Tibial artery (tissue), 4 donors: Measurements from ENCODE around the gene LSAMP.

ENCODE experiments used
- DNase-seq, 2 donors: peaks; one replicate each; pipeline ENCODE4 v3.0.0-alpha.2; 2019
- H3K27ac ChIP-seq, 2 donors: fragments of 200-600 bp; sonication (generic) in 1 of 2; 1 replicate in 1 of 2; 2 replicates in 1 of 2; pipeline ENCODE4 v1.5.1; 2018 to 2019; ENCODE audit warnings: mild to moderate bottlenecking in 1 of 2
- H3K27me3 ChIP-seq, 2 donors: fragments of 200-600 bp; sonication (generic) in 1 of 2; one replicate each; pipeline versions ENCODE4 v1.5.1 to v1.6.0; 2016 to 2019
- H3K36me3 ChIP-seq, 3 donors: fragments of 200-600 bp; sonication (generic) in 2 of 3; one replicate each; pipeline ENCODE4 v1.5.1; 2016 to 2019; ENCODE audit warnings: mild to moderate bottlenecking in 2 of 3
- H3K4me1 ChIP-seq, 4 donors: fragments of 200-600 bp; sonication (generic) in 2 of 4; 1 replicate in 3 of 4; 2 replicates in 1 of 4; pipeline ENCODE4 v1.5.1; 2016 to 2019
- H3K4me3 ChIP-seq, 2 donors: fragments of 200-600 bp; sonication (generic) in 1 of 2; 1 replicate in 1 of 2; 2 replicates in 1 of 2; pipeline ENCODE4 v1.5.1; 2018 to 2019; ENCODE audit warnings: mild to moderate bottlenecking in 2 of 2
- H3K9me3 ChIP-seq, 3 donors: fragments of 200-600 bp; sonication (generic) in 1 of 3; one replicate each; pipeline ENCODE4 v1.5.1; 2016 to 2019
- CTCF ChIP-seq, 2 experiments: fragments of 200-600 bp in 1 of 2; fragments of 450-650 bp in 1 of 2; IDR thresholded peaks; one replicate each; pipeline ENCODE4 v1.5.1; 2017 to 2019; ENCODE audit warnings: antibody characterized with exemption in 2 of 2, mild to moderate bottlenecking in 1 of 2, moderate library complexity in 1 of 2
- intact Hi-C: fragments of 100-400 bp; cut with DNase I; formaldehyde crosslinking; loops from one replicate; pipeline ENCODE4 v1.15.0; 2023; ENCODE audit warnings: low total_unique reads

The LSAMP gene

GRCh38 chr3:116394365-116394764 lies 50.9 kb downstream of the LSAMP start:
- DNase-seq: no peak
- Histone ChIP-seq H3K27ac (no peak overlapping the region), H3K36me3 (no peaks in the 10 kb centered on the region), H3K9me3 (peaks cover 0 to 12% (median 0%) of the 10 kb centered on the region in 3 donors), H3K4me3 (no peak overlapping the region), H3K27me3 (no peaks in the 10 kb centered on the region), H3K4me1 (no peaks in the 10 kb centered on the region)
- intact Hi-C loops: no loop called here
- no peak for TF ChIP-seq CTCF (IDR thresholded peaks at IDR 0.05)

- Histone ChIP-seq H3K27ac (no peak overlapping the region), H3K9me3 (peaks cover 0 to 12% (median 0%) of the 10 kb centered on the region in 3 donors), H3K4me3 (no peak overlapping the region), H3K4me1 (no peaks in the 10 kb centered on the region), H3K27me3 (no peaks in the 10 kb centered on the region), H3K36me3 (no peaks in the 10 kb centered on the region)
- intact Hi-C loops: no loop called here
- TF ChIP-seq CTCF (IDR thresholded peaks at IDR 0.05): no peak
- no peak for DNase-seq
Measured at GRCh38 chr3:116393199-116393598, 52.1 kb downstream of the LSAMP start.

- Histone ChIP-seq H3K4me1 (no peaks in the 10 kb centered on the region), H3K36me3 (no peaks in the 10 kb centered on the region), H3K4me3 (no peak overlapping the region), H3K27ac (no peak overlapping the region), H3K27me3 (no peaks in the 10 kb centered on the region), H3K9me3 (peaks cover 0 to 12% (median 0%) of the 10 kb centered on the region in 3 donors)
- no peak for TF ChIP-seq CTCF (IDR thresholded peaks at IDR 0.05)
- no peak for DNase-seq
- intact Hi-C loops: no loop called here
Measured at GRCh38 chr3:116392291-116392690, 53.0 kb downstream of the LSAMP start.

GRCh38 chr3:116391296-116392201 lies 53.7 kb downstream of the LSAMP start:
- Histone ChIP-seq H3K36me3 (no peaks in the 10 kb centered on the region), H3K27me3 (no peaks in the 10 kb centered on the region), H3K27ac (no peak overlapping the region), H3K4me3 (no peak overlapping the region), H3K4me1 (no peaks in the 10 kb centered on the region), H3K9me3 (peaks cover 0 to 12% (median 0%) of the 10 kb centered on the region in 3 donors)
- TF ChIP-seq CTCF (IDR thresholded peaks at IDR 0.05): no peak
- intact Hi-C loops: no loop called here
- DNase-seq: no peak

- Histone ChIP-seq H3K36me3 (no peaks in the 10 kb centered on the region), H3K4me3 (no peak overlapping the region), H3K4me1 (no peaks in the 10 kb centered on the region), H3K27ac (no peak overlapping the region), H3K27me3 (no peaks in the 10 kb centered on the region), H3K9me3 (peaks cover 0 to 12% (median 0%) of the 10 kb centered on the region in 3 donors)
- DNase-seq: no peak
- no peak for TF ChIP-seq CTCF (IDR thresholded peaks at IDR 0.05)
- intact Hi-C loops: no loop called here
Measured at GRCh38 chr3:116390318-116390717, 55.0 kb downstream of the LSAMP start.
